NCI-H2029 (cell line): ENCODE results near the gene CSH2.
"Not testable (repeated sequence)": the region's sequence is repeated elsewhere in the genome, so short reads cannot be mapped to it uniquely, and the experiment has no call there.

Experiments used
- DNase-seq: peaks from one replicate; lab custom pipeline; 2025; lab: John Stamatoyannopoulos, UW

The CSH2 gene

GRCh38 chr17:63896524-63897354, 23.3 kb upstream of the CSH2 start, which contains the start of gene CSH1:
TSS of gene CSH1 (minus strand) at chr17:63896574. CDS start at chr17:63896511, 63 bp downstream.
- DNase-seq = not testable (repeated sequence)

- DNase-seq = not testable (repeated sequence)
Observed at GRCh38 chr17:63894821-63895220, 21.3 kb upstream of the CSH2 start.

- DNase-seq = not testable (repeated sequence)
Observed at GRCh38 chr17:63894021-63894420, 20.5 kb upstream of the CSH2 start.

- DNase-seq = not testable (repeated sequence)
Observed at GRCh38 chr17:63892316-63893037, 19.0 kb upstream of the CSH2 start.

- DNase-seq = not testable (repeated sequence)
Observed at GRCh38 chr17:63889026-63889848, 15.8 kb upstream of the CSH2 start.

- not testable (repeated sequence) for DNase-seq
Observed at GRCh38 chr17:63885119-63885518, 11.6 kb upstream of the CSH2 start.

- DNase-seq = not testable (repeated sequence)
Observed at GRCh38 chr17:63882626-63883126, 9.2 kb upstream of the CSH2 start.

GRCh38 chr17:63881935-63882601, 8.6 kb upstream of the CSH2 start, which contains the start of gene GH2:
TSS of gene GH2 (minus strand) at chr17:63881944. CDS start at chr17:63881801, 143 bp downstream.
- DNase-seq = no peak

GRCh38 chr17:63881337-63881736, 7.9 kb upstream of the CSH2 start:
- not testable (repeated sequence) for DNase-seq

GRCh38 chr17:63880706-63881105, 7.2 kb upstream of the CSH2 start:
- DNase-seq = no peak

- not testable (repeated sequence) for DNase-seq
Observed at GRCh38 chr17:63878413-63878812, 4.9 kb upstream of the CSH2 start.

- not testable (repeated sequence) for DNase-seq
Observed at GRCh38 chr17:63874693-63875092, 1.2 kb upstream of the CSH2 start.

- DNase-seq = not testable (repeated sequence)
Observed at GRCh38 chr17:63874061-63874626, 667 bp upstream of the CSH2 start.

- DNase-seq = not testable (repeated sequence)
Observed at GRCh38 chr17:63871646-63872365, 1.7 kb downstream of the CSH2 start.

- DNase-seq = not testable (repeated sequence)
Observed at GRCh38 chr17:63870292-63870665, 3.2 kb downstream of the CSH2 start.

- not testable (repeated sequence) for DNase-seq
Observed at GRCh38 chr17:63869491-63870291, 3.8 kb downstream of the CSH2 start.

GRCh38 chr17:63866625-63867024, 6.9 kb downstream of the CSH2 start:
- not testable (repeated sequence) for DNase-seq

- DNase-seq = no peak
Observed at GRCh38 chr17:63859257-63859656, 14.2 kb downstream of the CSH2 start.

GRCh38 chr17:63856425-63856824, 17.1 kb downstream of the CSH2 start:
- DNase-seq = not testable (repeated sequence)
